GM23338 (cell line): ENCODE results near the gene ZBTB40. TPM values are rescaled to one million over a fixed set of nuclear protein-coding genes. Genes with fewer than 3 reads are reported as not detected.

ENCODE experiments used
- ATAC-seq: fragments of 200-7000 bp; cut with Tn5 transposase; 3 replicates; pipeline ENCODE4 v1.9.1; 2020
- DNase-seq: peaks from one replicate; pipeline ENCODE4 v3.0.0-alpha.2; 2015; ENCODE audit warnings: low spot score
- H2AFZ ChIP-seq: fragments of 200-600 bp; sonication (generic); 2 replicates; pipeline ENCODE4 v1.8.0; 2016; ENCODE audit warnings: antibody characterized with exemption, mild to moderate bottlenecking, moderate library complexity
- H3F3A ChIP-seq: fragments of 200-600 bp; sonication (generic); replicated peaks from 2 replicates; pipeline ENCODE4 v1.8.0; 2017; ENCODE audit warnings: antibody characterized with exemption, mixed run types, low read depth
- H3K27ac ChIP-seq: fragments of 200-600 bp; sonication (generic); 2 replicates; pipeline ENCODE4 v1.6.1; 2016; ENCODE audit warnings: low read depth
- H3K27me3 ChIP-seq: fragments of 200-600 bp; sonication (generic); 2 replicates; pipeline ENCODE4 v1.8.0; 2016; ENCODE audit warnings: mild to moderate bottlenecking, mixed run types, moderate library complexity; ENCODE audit not compliant: insufficient read depth
- H3K36me3 ChIP-seq: fragments of 200-600 bp; sonication (generic); 2 replicates; pipeline ENCODE4 v1.8.0; 2016; ENCODE audit warnings: mild to moderate bottlenecking; ENCODE audit not compliant: insufficient read depth
- H3K4me1 ChIP-seq: fragments of 200-600 bp; sonication (generic); 2 replicates; pipeline ENCODE4 v1.8.0; 2016; ENCODE audit warnings: mild to moderate bottlenecking, moderate library complexity; ENCODE audit not compliant: insufficient read depth
- H3K4me2 ChIP-seq: fragments of 200-600 bp; sonication (generic); 2 replicates; pipeline ENCODE4 v1.7.1; 2017; ENCODE audit warnings: mixed run types
- H3K4me3 ChIP-seq: fragments of 200-600 bp; sonication (generic); 2 replicates; pipeline ENCODE4 v1.6.1; 2016; ENCODE audit warnings: mixed run types
- H3K79me2 ChIP-seq: fragments of 200-600 bp; sonication (generic); replicated peaks from 2 replicates; pipeline ENCODE4 v1.8.0; 2017; ENCODE audit warnings: mild to moderate bottlenecking; ENCODE audit not compliant: insufficient read depth
- H3K9me2 ChIP-seq: fragments of 200-600 bp; sonication (generic); 2 replicates; pipeline ENCODE4 v1.8.0; 2017; ENCODE audit not compliant: insufficient read depth
- H4K20me1 ChIP-seq: fragments of 200-600 bp; sonication (generic); replicated peaks from 2 replicates; pipeline ENCODE4 v1.8.0; 2017; ENCODE audit warnings: mild to moderate bottlenecking; ENCODE audit not compliant: insufficient read depth
- H3K27ac Mint-ChIP-seq: 2 replicates; pipeline ENCODE4 v1.8.0; 2020; ENCODE audit warnings: inconsistent platforms, mild to moderate bottlenecking, moderate library complexity, mixed read lengths
- H3K27me3 Mint-ChIP-seq: 3 replicates; pipeline ENCODE4 v1.8.0; 2022; ENCODE audit warnings: low read depth, mild to moderate bottlenecking, moderate library complexity, mixed read lengths, inconsistent platforms; ENCODE audit not compliant: insufficient read depth, poor library complexity
- H3K36me3 Mint-ChIP-seq: 3 replicates; pipeline ENCODE4 v1.8.0; 2021; ENCODE audit warnings: low read depth, mild to moderate bottlenecking, inconsistent platforms, moderate library complexity, mixed read lengths
- H3K4me1 Mint-ChIP-seq: 3 replicates; pipeline ENCODE4 v1.8.0; 2020; ENCODE audit warnings: mild to moderate bottlenecking, inconsistent platforms, mixed read lengths
- H3K4me3 Mint-ChIP-seq: 3 replicates; pipeline ENCODE4 v1.8.0; 2021; ENCODE audit warnings: moderate library complexity, mild to moderate bottlenecking, inconsistent platforms, mixed read lengths
- H3K9me3 Mint-ChIP-seq: 3 replicates; pipeline ENCODE4 v1.8.0; 2020; ENCODE audit warnings: moderate library complexity, mild to moderate bottlenecking, inconsistent platforms, mixed read lengths
- ETS1 ChIP-seq: IDR thresholded peaks from 2 replicates; pipeline ENCODE4 v1.6.1; 2016; ENCODE audit warnings: antibody characterized with exemption
- EZH2 ChIP-seq: fragments of 200-600 bp; sonication (generic); IDR thresholded peaks from one replicate; pipeline ENCODE4 v1.8.0; 2017; ENCODE audit warnings: antibody characterized with exemption, mild to moderate bottlenecking, low read depth; ENCODE audit not compliant: unreplicated experiment
- EZH2phosphoT487 ChIP-seq: fragments of 200-600 bp; sonication (generic); IDR thresholded peaks from one replicate; pipeline ENCODE4 v1.8.1; 2018; ENCODE audit warnings: antibody characterized with exemption; ENCODE audit not compliant: unreplicated experiment
- JUNB ChIP-seq: IDR thresholded peaks from one replicate; pipeline ENCODE4 v1.6.1; 2016; ENCODE audit warnings: antibody characterized with exemption; ENCODE audit not compliant: unreplicated experiment
- POLR2AphosphoS5 ChIP-seq: IDR thresholded peaks from 2 replicates; pipeline ENCODE4 v1.6.1; 2016; ENCODE audit warnings: antibody characterized with exemption, low read depth
- ZNF114 ChIP-seq: fragments of 250-450 bp; sonication (Bioruptor Pico); IDR thresholded peaks from 2 replicates; pipeline ENCODE4 v1.5.0; 2020; ENCODE audit warnings: mild to moderate bottlenecking, moderate library complexity
- ZNF331 ChIP-seq: fragments of 250-450 bp; sonication (Bioruptor Pico); IDR thresholded peaks from 2 replicates; pipeline ENCODE4 v1.5.0; 2020; ENCODE audit warnings: low read depth, mild to moderate bottlenecking, moderate library complexity
- ZNF462 ChIP-seq: fragments of 250-450 bp; sonication (Bioruptor Pico); IDR thresholded peaks from 2 replicates; pipeline ENCODE4 v1.5.0; 2020; ENCODE audit warnings: mild to moderate bottlenecking, moderate library complexity
- polyA plus RNA-seq: library from polyadenylated mRNA; unstranded; fragments of >200 nt; fragmentation: Nextera tagmentation; extraction: Ambion mirVana; gene quantifications from 2 replicates; pipeline ENCODE4 v1.2.1, GENCODE V29; 2016
- total RNA-seq: library from RNA; depleted of rRNA; stranded (reverse); fragments of >200 nt; shearing (Covaris generic); gene quantifications from 2 replicates; pipeline ENCODE4 v1.2.3, GENCODE V29; 2014

ZBTB40 gene
- total and polyA plus RNA-seq, 2 experiments from 2014 or later = 3.1 to 22.7 TPM

GRCh38 chr1:22453181-22453580, 1.5 kb downstream of the ZBTB40 start (continued):
- TF ChIP-seq ZNF114 (CRISPR knock-in tag) (no peak), JUNB (no peak), EZH2 (no peak), POLR2AphosphoS5 (no peak)

GRCh38 chr1:22454476-22455056, 2.9 kb downstream of the ZBTB40 start:
- Mint-ChIP-seq H3K9me3 (no peaks in the 10 kb centered on the region), H3K4me3 (no peak overlapping the region)
- ATAC-seq = no peak

More at GRCh38 chr1:22454476-22455056, 2.9 kb downstream of the ZBTB40 start:
- Mint-ChIP-seq H3K27me3 (peaks cover 1% of the 10 kb centered on the region), H3K36me3 (no peaks in the 10 kb centered on the region; the same call in 2 of the 3 replicates), H3K4me1 (peaks cover 16% of the 10 kb centered on the region), H3K27ac (no peak overlapping the region)
- Histone ChIP-seq H3K4me1 (peaks cover 17% of the 10 kb centered on the region), H2AFZ (no peak overlapping the region), H3K27me3 (no peaks in the 10 kb centered on the region), H3K36me3 (no peaks in the 10 kb centered on the region), H3K4me2 (no peak overlapping the region), H4K20me1 (0 out of 2 replicates have a peak, but pooled peaks cover 1% of the 10 kb centered on the region), H3K4me3 (no peak overlapping the region), H3K79me2 (peaks cover 68% of the 10 kb centered on the region), H3K9me2 (no peaks in the 10 kb centered on the region), H3F3A (peaks cover 9% of the 10 kb centered on the region), H3K27ac (no peak overlapping the region)
- no peak for TF ChIP-seq ZNF462 (CRISPR knock-in tag)
- no peak for TF ChIP-seq EZH2
- TF ChIP-seq ZNF331 = no peak
- no peak for TF ChIP-seq JUNB
- no peak for TF ChIP-seq ETS1
- no peak for TF ChIP-seq EZH2phosphoT487
- DNase-seq = no peak
